Thyroid gland (tissue), 4 donors: ENCODE measurements around the gene SMIM10L2A. TPM values are rescaled to one million over a fixed set of nuclear protein-coding genes. Genes with fewer than 3 reads are reported as not detected.
A peak's percentile ranks its signal among the peaks of the same experiment; 100 is the strongest.
"Not testable (repeated sequence)": the region's sequence is repeated elsewhere in the genome, so short reads cannot be mapped to it uniquely, and the experiment has no call there.

Experiments
- DNase-seq, 2 donors: peaks; one replicate each; pipeline ENCODE4 v3.0.0-alpha.2; 2019
- H3K27ac ChIP-seq, 3 donors: fragments of 200-600 bp; sonication (generic); 1 replicate in 2 of 3; 2 replicates in 1 of 3; pipeline ENCODE4 v1.5.1; 2016 to 2019; ENCODE audit warnings: mild to moderate bottlenecking in 1 of 3, moderate library complexity in 1 of 3
- H3K27me3 ChIP-seq: fragments of 200-600 bp; sonication (generic); one replicate; pipeline ENCODE4 v1.5.1; 2019
- H3K36me3 ChIP-seq, 2 donors: fragments of 200-600 bp; sonication (generic); one replicate each; pipeline ENCODE4 v1.5.1; 2016 to 2019
- H3K4me1 ChIP-seq, 2 donors: fragments of 200-600 bp; sonication (generic); one replicate each; pipeline ENCODE4 v1.5.1; 2017 to 2019
- H3K4me3 ChIP-seq, 3 donors: fragments of 200-600 bp; sonication (generic); replicated peaks in 1 of 3; 1 replicate in 2 of 3; 2 replicates in 1 of 3; pipeline ENCODE4 v1.5.1; 2016; ENCODE audit warnings: mild to moderate bottlenecking in 1 of 3
- H3K9me3 ChIP-seq: fragments of 200-600 bp; sonication (generic); one replicate; pipeline ENCODE4 v1.5.1; 2017
- CTCF ChIP-seq, 6 experiments: fragments of 200-600 bp in 3 of 6; fragments of 450-650 bp in 3 of 6; sonication (generic) in 3 of 6; IDR thresholded peaks; one replicate each; pipeline ENCODE4 v1.5.1; 2016 to 2019; ENCODE audit warnings: antibody characterized with exemption in 6 of 6, mild to moderate bottlenecking in 2 of 6, inconsistent platforms in 1 of 6, moderate library complexity in 1 of 6
- POLR2A ChIP-seq, 2 donors: fragments of 450-650 bp; IDR thresholded peaks; one replicate each; pipeline ENCODE4 v1.6.1; 2017; ENCODE audit warnings: antibody characterized with exemption in 2 of 2, mild to moderate bottlenecking in 2 of 2, moderate library complexity in 1 of 2
- WGBS, 2 donors: methylation state at CpG; one replicate each; pipeline ENCODE4 v1.1.5; 2017; 5-methylcytosine and 5-hydroxymethylcytosine counted together
- intact Hi-C: fragments of 100-400 bp; cut with DNase I; formaldehyde crosslinking; loops from one replicate; pipeline ENCODE4 v1.15.1; 2023
- total RNA-seq, 4 donors: library from RNA; depleted of rRNA; stranded (reverse); fragments of >200 nt; gene quantifications; one replicate each; pipeline ENCODE4 v1.2.3, GENCODE V29; 2016

Gene SMIM10L2A
- total RNA-seq, 4 donors from 2014 or later = 3.6 to 6.7 (median 4.8) TPM

GRCh38 chrX:135453381-135453780 lies 31.6 kb downstream of the SMIM10L2A start:
- Histone ChIP-seq H3K4me3 (no peak overlapping the region), H3K36me3 (no peaks in the 10 kb centered on the region), H3K4me1 (no peaks in the 10 kb centered on the region), H3K27me3 (no peaks in the 10 kb centered on the region), H3K9me3 (no peaks in the 10 kb centered on the region), H3K27ac (no peak overlapping the region)
- 72 to 74% methylated on average over 3 of the region's 3 CpGs for WGBS, 2 donors
- TF ChIP-seq CTCF (IDR thresholded peaks at IDR 0.05) (no peak), POLR2A (IDR thresholded peaks at IDR 0.05) (no peak)
- DNase-seq = no peak
- intact Hi-C loops = no loop called here

- no peak for DNase-seq
Measured at GRCh38 chrX:135454816-135455215, 33.1 kb downstream of the SMIM10L2A start.

GRCh38 chrX:135461756-135462155 lies 40.0 kb downstream of the SMIM10L2A start:
- DNase-seq, H3K4me1 ChIP-seq, H3K9me3 ChIP-seq, H3K4me3 ChIP-seq, H3K36me3 ChIP-seq, intact Hi-C loops, H3K27me3 ChIP-seq, H3K27ac ChIP-seq: not testable (repeated sequence)
- WGBS, 2 donors = 96 to 100% methylated on average over 2 of the region's 2 CpGs

More at GRCh38 chrX:135454816-135455215, 33.1 kb downstream of the SMIM10L2A start:
- H3K27me3 ChIP-seq = no peaks in the 10 kb centered on the region
- no peaks in the 10 kb centered on the region for H3K9me3 ChIP-seq
- no peak for TF ChIP-seq CTCF (IDR thresholded peaks at IDR 0.05)
- no peak for TF ChIP-seq POLR2A (IDR thresholded peaks at IDR 0.05)
- H3K36me3 ChIP-seq = no peaks in the 10 kb centered on the region
- no peak overlapping the region for H3K4me3 ChIP-seq
- H3K27ac ChIP-seq = no peak overlapping the region
- H3K4me1 ChIP-seq = no peaks in the 10 kb centered on the region
- intact Hi-C loops = no loop called here
- 55 to 60% methylated on average over 3 to 4 of the region's 4 CpGs for WGBS, 2 donors

GRCh38 chrX:135463937-135464336 lies 42.2 kb downstream of the SMIM10L2A start:
- Histone ChIP-seq H3K27me3 (no peaks in the 10 kb centered on the region), H3K36me3 (no peaks in the 10 kb centered on the region), H3K9me3 (no peaks in the 10 kb centered on the region), H3K4me3 (no peak overlapping the region), H3K4me1 (no peaks in the 10 kb centered on the region), H3K27ac (no peak overlapping the region)
- 73 to 77% methylated on average over 1 to 2 of the region's 2 CpGs for WGBS, 2 donors
- TF ChIP-seq POLR2A (IDR thresholded peaks at IDR 0.05) (no peak), CTCF (IDR thresholded peaks at IDR 0.05) (no peak)
- intact Hi-C loops = no loop called here
- DNase-seq = no peak

GRCh38 chrX:135476378-135476777 lies 54.6 kb downstream of the SMIM10L2A start:
- no peaks in the 10 kb centered on the region for H3K36me3 ChIP-seq
- intact Hi-C loops = no loop called here
- H3K27ac ChIP-seq = no peak overlapping the region
- TF ChIP-seq CTCF (IDR thresholded peaks at IDR 0.05) = no peak
- no peak for TF ChIP-seq POLR2A (IDR thresholded peaks at IDR 0.05)
- H3K27me3 ChIP-seq = no peaks in the 10 kb centered on the region
- H3K4me1 ChIP-seq = no peaks in the 10 kb centered on the region
- 74 to 82% methylated on average over 3 of the region's 3 CpGs for WGBS, 2 donors
- no peak for DNase-seq
- H3K9me3 ChIP-seq = no peaks in the 10 kb centered on the region
- H3K4me3 ChIP-seq = no peak overlapping the region

GRCh38 chrX:135477576-135477975 lies 55.8 kb downstream of the SMIM10L2A start:
- Histone ChIP-seq H3K4me1 (no peaks in the 10 kb centered on the region), H3K9me3 (no peaks in the 10 kb centered on the region), H3K27ac (no peak overlapping the region), H3K27me3 (no peaks in the 10 kb centered on the region), H3K4me3 (no peak overlapping the region), H3K36me3 (no peaks in the 10 kb centered on the region)
- TF ChIP-seq POLR2A (IDR thresholded peaks at IDR 0.05) (no peak), CTCF (IDR thresholded peaks at IDR 0.05) (peak in 4 of 6 experiments; percentile 41 to 61 (median 50))
- peak; percentile 89 to 90 for DNase-seq
- WGBS, 2 donors = 5% methylated on average over 3 of the region's 3 CpGs
- intact Hi-C loops = no loop called here
